Endothelial cell (in vitro differentiated cells): ENCODE measurements around the gene ILKAP. TPM values are rescaled to one million over a fixed set of nuclear protein-coding genes. Genes with fewer than 3 reads are reported as not detected.

Experiments used
- DNase-seq: peaks from one replicate; pipeline ENCODE4 v3.0.0; 2021; ENCODE audit warnings: low spot score
- H3K27ac Mint-ChIP-seq: one replicate; pipeline ENCODE4 v1.8.0; 2021; ENCODE audit warnings: mixed read lengths, inconsistent platforms; ENCODE audit not compliant: unreplicated experiment
- H3K27me3 Mint-ChIP-seq: one replicate; pipeline ENCODE4 v1.8.0; 2021; ENCODE audit warnings: mild to moderate bottlenecking, moderate library complexity, mixed read lengths, inconsistent platforms; ENCODE audit not compliant: unreplicated experiment
- H3K36me3 Mint-ChIP-seq: one replicate; pipeline ENCODE4 v1.8.0; 2021; ENCODE audit warnings: mild to moderate bottlenecking, low read depth, mixed read lengths, inconsistent platforms; ENCODE audit not compliant: unreplicated experiment
- H3K4me1 Mint-ChIP-seq: one replicate; pipeline ENCODE4 v1.8.0; 2021; ENCODE audit warnings: mild to moderate bottlenecking, mixed read lengths, inconsistent platforms; ENCODE audit not compliant: unreplicated experiment
- H3K4me3 Mint-ChIP-seq: one replicate; pipeline ENCODE4 v1.8.0; 2021; ENCODE audit warnings: mild to moderate bottlenecking, mixed read lengths, inconsistent platforms; ENCODE audit not compliant: unreplicated experiment
- H3K9me3 Mint-ChIP-seq: one replicate; pipeline ENCODE4 v1.8.0; 2021; ENCODE audit warnings: mixed read lengths, inconsistent platforms; ENCODE audit not compliant: unreplicated experiment
- total RNA-seq: library from RNA; stranded (reverse); fragmentation: NEBNext Ultra II Directional; extraction: Animal tissue kit (Norgen Biotek cat#: 25700); gene quantifications from one replicate; pipeline ENCODE4 v1.2.1, GENCODE V29; 2021; ENCODE audit not compliant: unreplicated experiment
- TF ChIP-seq, protein P1 (sequence below): fragments of 200-600 bp; sonication (generic); IDR thresholded peaks from one replicate; pipeline ENCODE4 v1.5.0; 2021; ENCODE audit warnings: antibody characterized with exemption; ENCODE audit not compliant: unreplicated experiment

Gene ILKAP
- total RNA-seq, 1 donor from 2014 or later = 43.0 TPM

DNA sequence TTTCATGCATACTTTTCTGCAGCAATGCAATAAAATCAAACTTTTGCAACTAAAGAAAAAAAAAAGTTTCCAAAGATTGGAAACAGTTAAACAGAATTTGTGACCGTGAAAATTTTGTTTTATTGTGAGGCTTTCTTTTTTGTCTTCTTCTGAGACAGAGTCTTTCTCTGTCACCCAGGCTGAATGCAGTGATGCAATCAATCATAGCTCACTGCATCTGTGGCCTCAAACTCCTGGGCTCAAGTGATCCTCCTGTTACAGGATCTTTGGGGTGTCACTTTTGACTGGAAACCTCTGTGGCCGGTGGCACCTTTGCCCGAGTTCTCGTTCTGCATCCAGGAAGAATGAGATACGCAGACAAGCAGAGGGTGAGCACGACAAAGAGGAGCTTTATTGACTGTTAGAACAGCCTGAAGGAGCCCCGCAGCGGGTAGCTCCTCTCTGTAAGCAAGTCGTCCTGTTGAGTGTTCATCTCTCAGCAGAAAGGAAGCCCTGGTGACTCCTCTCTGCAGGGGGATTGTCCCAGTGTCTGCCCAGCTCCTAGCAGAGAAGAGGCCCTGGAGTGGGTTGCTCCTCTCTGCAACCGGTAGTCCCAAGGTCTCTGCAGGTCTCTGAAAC, 16.9 kb upstream of the ILKAP start:
- DNase-seq = no peak
- Mint-ChIP-seq H3K36me3 (no peaks in the 10 kb centered on the region), H3K4me3 (no peak overlapping the region), H3K27me3 (no peaks in the 10 kb centered on the region), H3K27ac (no peak overlapping the region), H3K9me3 (no peaks in the 10 kb centered on the region), H3K4me1 (no peaks in the 10 kb centered on the region)
- TF ChIP-seq, protein P1, sequence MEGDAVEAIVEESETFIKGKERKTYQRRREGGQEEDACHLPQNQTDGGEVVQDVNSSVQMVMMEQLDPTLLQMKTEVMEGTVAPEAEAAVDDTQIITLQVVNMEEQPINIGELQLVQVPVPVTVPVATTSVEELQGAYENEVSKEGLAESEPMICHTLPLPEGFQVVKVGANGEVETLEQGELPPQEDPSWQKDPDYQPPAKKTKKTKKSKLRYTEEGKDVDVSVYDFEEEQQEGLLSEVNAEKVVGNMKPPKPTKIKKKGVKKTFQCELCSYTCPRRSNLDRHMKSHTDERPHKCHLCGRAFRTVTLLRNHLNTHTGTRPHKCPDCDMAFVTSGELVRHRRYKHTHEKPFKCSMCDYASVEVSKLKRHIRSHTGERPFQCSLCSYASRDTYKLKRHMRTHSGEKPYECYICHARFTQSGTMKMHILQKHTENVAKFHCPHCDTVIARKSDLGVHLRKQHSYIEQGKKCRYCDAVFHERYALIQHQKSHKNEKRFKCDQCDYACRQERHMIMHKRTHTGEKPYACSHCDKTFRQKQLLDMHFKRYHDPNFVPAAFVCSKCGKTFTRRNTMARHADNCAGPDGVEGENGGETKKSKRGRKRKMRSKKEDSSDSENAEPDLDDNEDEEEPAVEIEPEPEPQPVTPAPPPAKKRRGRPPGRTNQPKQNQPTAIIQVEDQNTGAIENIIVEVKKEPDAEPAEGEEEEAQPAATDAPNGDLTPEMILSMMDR = no peak

DNA sequence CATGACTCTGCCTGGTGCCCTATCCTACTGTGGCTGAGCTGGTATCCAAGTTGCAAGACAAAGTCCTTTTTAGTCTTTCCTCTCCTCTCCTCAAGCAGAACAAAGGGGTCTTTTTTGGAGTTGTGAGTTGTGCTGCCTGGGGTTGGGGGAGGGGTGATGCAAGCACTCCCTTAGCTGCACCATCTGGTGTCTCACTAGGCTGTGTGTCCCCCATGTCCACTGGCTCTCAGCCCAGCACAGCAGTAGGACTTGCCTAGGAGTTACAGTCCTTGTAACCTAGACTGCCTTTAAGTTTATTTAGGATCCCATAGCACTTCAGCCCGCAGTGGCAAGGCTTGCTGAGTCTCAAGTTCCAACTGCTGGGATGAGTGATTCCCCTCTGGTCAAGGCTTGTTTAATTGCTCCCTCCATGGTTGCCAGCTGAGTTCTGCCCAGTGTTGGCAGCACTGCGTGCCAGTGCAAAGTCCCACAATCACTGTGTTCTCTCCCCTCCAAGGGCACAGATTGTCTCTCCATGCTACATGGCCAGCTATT, 13.2 kb upstream of the ILKAP start:
- Mint-ChIP-seq H3K9me3 (no peaks in the 10 kb centered on the region), H3K4me1 (no peaks in the 10 kb centered on the region), H3K27me3 (no peaks in the 10 kb centered on the region), H3K27ac (no peak overlapping the region), H3K36me3 (no peaks in the 10 kb centered on the region), H3K4me3 (no peak overlapping the region)
- no peak for DNase-seq
- TF ChIP-seq, protein P1 = no peak

DNA sequence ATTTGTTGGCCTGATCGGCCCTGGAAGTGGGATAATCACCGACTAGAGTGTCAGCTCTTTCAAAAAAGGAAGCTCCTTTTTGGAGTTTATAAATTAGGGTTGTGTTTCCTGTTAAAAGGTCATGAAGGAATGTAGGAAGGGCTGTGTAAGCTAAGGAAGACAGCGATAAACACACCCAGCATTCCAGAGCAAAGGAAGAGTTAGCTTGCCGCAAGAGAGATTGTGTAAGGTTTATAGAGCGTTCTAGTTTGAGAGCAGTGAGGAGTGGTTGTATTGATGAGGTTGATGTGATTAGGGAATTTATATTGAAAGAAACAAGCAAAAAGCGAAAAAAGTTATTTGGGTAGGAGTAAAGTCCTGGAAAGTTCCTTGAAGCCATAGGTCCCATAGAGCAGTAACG, 3.5 kb upstream of the ILKAP start:
- H3K9me3 Mint-ChIP-seq = no peaks in the 10 kb centered on the region
- H3K27me3 Mint-ChIP-seq = peaks cover 5% of the 10 kb centered on the region

DNA sequence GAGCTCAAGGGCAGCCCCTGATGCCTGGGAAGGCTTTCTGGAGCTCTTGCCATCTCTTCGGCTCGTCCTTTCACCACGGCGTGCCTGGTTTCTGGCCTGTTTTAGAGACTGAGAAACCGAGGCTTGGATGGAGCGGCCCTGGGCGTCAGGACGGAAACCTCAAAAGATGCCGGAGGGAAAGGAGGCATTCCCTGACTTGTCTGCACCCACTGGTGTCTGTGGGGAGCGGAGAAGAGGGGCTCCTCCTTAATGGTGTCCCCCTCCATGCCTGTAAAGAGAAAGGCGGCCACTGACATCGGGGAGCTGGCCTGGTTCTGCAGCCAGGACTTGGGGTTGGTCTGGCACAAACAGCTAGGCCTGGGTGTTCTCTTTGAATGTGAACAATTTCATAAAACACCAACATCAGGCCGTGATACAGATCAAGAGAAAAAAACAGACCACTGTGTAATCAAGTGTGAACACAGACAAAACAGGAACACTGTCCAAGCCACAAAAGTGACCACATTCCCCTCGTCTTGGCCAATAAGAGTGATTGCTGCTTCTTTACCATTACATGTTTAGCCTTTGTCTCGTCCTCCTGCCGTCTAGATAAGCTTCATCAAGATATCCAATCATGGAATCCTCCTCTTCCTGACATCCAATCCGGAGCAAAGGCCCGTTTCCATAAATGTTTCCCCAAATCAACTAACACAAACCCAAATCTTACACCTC, 633 bp upstream of the ILKAP start:
- peaks cover 9% of the 10 kb centered on the region for H3K36me3 Mint-ChIP-seq
- TF ChIP-seq, protein P1 = no peak
- H3K9me3 Mint-ChIP-seq = no peaks in the 10 kb centered on the region
- peak overlapping the region; percentile 55 for H3K27ac Mint-ChIP-seq
- H3K27me3 Mint-ChIP-seq = peaks cover 5% of the 10 kb centered on the region
- H3K4me1 Mint-ChIP-seq = peaks cover 10% of the 10 kb centered on the region
- DNase-seq = no peak
- H3K4me3 Mint-ChIP-seq = peak overlapping the region; percentile 93

More for the DNA sequence above, 3.5 kb upstream of the ILKAP start:
- DNase-seq = no peak
- H3K27ac Mint-ChIP-seq = no peak overlapping the region
- H3K36me3 Mint-ChIP-seq = peaks cover 9% of the 10 kb centered on the region
- no peak overlapping the region for H3K4me3 Mint-ChIP-seq
- TF ChIP-seq, protein P1 = no peak
- peaks cover 9% of the 10 kb centered on the region for H3K4me1 Mint-ChIP-seq
